Neural cell (in vitro differentiated cells): ENCODE data around the gene ZNF613. TPM values are rescaled to one million over a fixed set of nuclear protein-coding genes. Genes with fewer than 3 reads are reported as not detected.

ENCODE experiments used
- H2AFZ ChIP-seq: fragments of 200-600, 300-800 bp; sonication (generic), shearing (Covaris generic); 2 replicates; pipeline ENCODE4 v1.6.0; 2014; ENCODE audit warnings: low read depth, mild to moderate bottlenecking, antibody characterized with exemption, low read length, moderate library complexity
- H3F3A ChIP-seq: fragments of 200-600 bp; shearing (Covaris generic); 2 replicates; pipeline ENCODE4 v1.6.1; 2016; ENCODE audit warnings: mild to moderate bottlenecking, moderate library complexity, mixed read lengths, antibody characterized with exemption, low read length; ENCODE audit not compliant: insufficient read depth, poor library complexity, severe bottlenecking
- H3K27ac ChIP-seq: fragments of 200-600, 300-800 bp; sonication (generic), shearing (Covaris generic); 2 replicates; pipeline ENCODE4 v1.5.1; 2014; ENCODE audit warnings: mild to moderate bottlenecking, low read length, moderate library complexity
- H3K27me3 ChIP-seq: fragments of 300-800, 200-600 bp; sonication (generic), shearing (Covaris generic); 2 replicates; pipeline ENCODE4 v1.6.0; 2014; ENCODE audit warnings: mild to moderate bottlenecking, low read depth, low read length, moderate library complexity; ENCODE audit not compliant: insufficient read depth
- H3K36me3 ChIP-seq: fragments of 300-800, 200-600 bp; sonication (generic), shearing (Covaris generic); 2 replicates; pipeline ENCODE4 v1.5.1; 2014; ENCODE audit warnings: mild to moderate bottlenecking, antibody characterized with exemption, low read length, moderate library complexity; ENCODE audit not compliant: insufficient read depth
- H3K4me2 ChIP-seq: fragments of 300-800, 200-600 bp; sonication (generic), shearing (Covaris generic); 2 replicates; pipeline ENCODE4 v1.6.0; 2014; ENCODE audit warnings: mild to moderate bottlenecking, low read length
- H3K4me3 ChIP-seq: fragments of 300-800, 200-600 bp; sonication (generic), shearing (Covaris generic); 2 replicates; pipeline ENCODE4 v1.5.1; 2014; ENCODE audit warnings: mild to moderate bottlenecking, low read length, moderate library complexity
- H3K79me2 ChIP-seq: fragments of 200-600 bp; shearing (Covaris generic); replicated peaks from 2 replicates; pipeline ENCODE4 v1.6.0; 2014; ENCODE audit warnings: mild to moderate bottlenecking, low read length, moderate library complexity; ENCODE audit not compliant: insufficient read depth
- H3K9ac ChIP-seq: fragments of 300-800, 200-600 bp; sonication (generic), shearing (Covaris generic); 2 replicates; pipeline ENCODE4 v1.6.1; 2016; ENCODE audit warnings: mild to moderate bottlenecking, low read length, mixed read lengths
- H3K9me2 ChIP-seq: fragments of 200-600 bp; shearing (Covaris generic); 2 replicates; pipeline ENCODE4 v1.6.1; 2016; ENCODE audit warnings: mild to moderate bottlenecking, low read length, mixed read lengths; ENCODE audit not compliant: insufficient read depth
- H3K9me3 ChIP-seq: fragments of 200-600, 300-800 bp; sonication (generic), shearing (Covaris generic); 2 replicates; pipeline ENCODE4 v1.6.1; 2016; ENCODE audit warnings: mild to moderate bottlenecking, mixed run types, low read length, moderate library complexity, mixed read lengths
- H4K20me1 ChIP-seq: fragments of 200-600 bp; shearing (Covaris generic); 2 replicates; pipeline ENCODE4 v1.6.1; 2016; ENCODE audit warnings: mild to moderate bottlenecking, mixed run types; ENCODE audit not compliant: insufficient read depth
- CTCF ChIP-seq: fragments of 450-650 bp; IDR thresholded peaks from 2 replicates; pipeline ENCODE4 v1.5.1; 2014; ENCODE audit warnings: antibody characterized with exemption, mild to moderate bottlenecking, moderate library complexity; ENCODE audit not compliant: poor library complexity, severe bottlenecking
- EP300 ChIP-seq: fragments of 450-650 bp; conservative IDR thresholded peaks from 2 replicates; pipeline ENCODE4 v1.6.1; 2014; ENCODE audit warnings: antibody characterized with exemption, mild to moderate bottlenecking, moderate library complexity; ENCODE audit not compliant: poor library complexity, severe bottlenecking
- EZH2 ChIP-seq: fragments of 200-600, 300-800 bp; shearing (Covaris generic), sonication (generic); IDR thresholded peaks from 2 replicates; pipeline ENCODE4 v1.6.1; 2014; ENCODE audit warnings: antibody characterized with exemption, low read length, borderline replicate concordance, mild to moderate bottlenecking; ENCODE audit not compliant: insufficient read depth, poor library complexity, severe bottlenecking
- MXI1 ChIP-seq: fragments of 450-650 bp; conservative IDR thresholded peaks from 2 replicates; pipeline ENCODE4 v1.6.1; 2014; ENCODE audit warnings: antibody characterized with exemption, mild to moderate bottlenecking; ENCODE audit not compliant: poor library complexity, severe bottlenecking
- POLR2AphosphoS5 ChIP-seq: IDR thresholded peaks from 2 replicates; pipeline ENCODE4 v1.6.1; 2012
- RAD21 ChIP-seq: fragments of 450-650 bp; conservative IDR thresholded peaks from 2 replicates; pipeline ENCODE4 v1.6.1; 2014; ENCODE audit warnings: antibody characterized with exemption, mild to moderate bottlenecking, moderate library complexity
- REST ChIP-seq: IDR thresholded peaks from 2 replicates; pipeline ENCODE4 v1.6.1; 2012; ENCODE audit warnings: borderline replicate concordance
- SMC3 ChIP-seq: fragments of 450-650 bp; conservative IDR thresholded peaks from 2 replicates; pipeline ENCODE4 v1.6.1; 2014; ENCODE audit warnings: antibody characterized with exemption, mild to moderate bottlenecking, moderate library complexity; ENCODE audit not compliant: poor library complexity
- TAF1 ChIP-seq: IDR thresholded peaks from 2 replicates; pipeline ENCODE4 v1.6.1; 2012; ENCODE audit warnings: low read depth
- polyA plus RNA-seq: library from polyadenylated mRNA; depleted of rRNA; stranded (reverse); fragments of >200 nt; gene quantifications from 2 replicates; pipeline ENCODE4 v1.2.3, GENCODE V29; 2014

Gene ZNF613
- polyA plus RNA-seq, 1 donor from 2014 or later: 10.9 TPM

GRCh38 chr19:51916167-51916566, 11.1 kb upstream of the ZNF613 start:
- TF ChIP-seq TAF1 (no peak), RAD21 (no peak), CTCF (no peak), REST (no peak), EP300 (no peak), EZH2 (no peak), SMC3 (no peak), MXI1 (no peak), POLR2AphosphoS5 (no peak)
- no peaks in the 10 kb centered on the region for H3F3A ChIP-seq
- no peak overlapping the region for H2AFZ ChIP-seq
- no peak overlapping the region for H3K4me3 ChIP-seq
- H3K27ac ChIP-seq: no peak overlapping the region
- no peaks in the 10 kb centered on the region for H3K27me3 ChIP-seq
- no peaks in the 10 kb centered on the region for H3K79me2 ChIP-seq
- H3K36me3 ChIP-seq: no peaks in the 10 kb centered on the region
- no peaks in the 10 kb centered on the region for H3K9me2 ChIP-seq
- no peak overlapping the region for H3K9ac ChIP-seq
- H4K20me1 ChIP-seq: no peaks in the 10 kb centered on the region
- H3K4me2 ChIP-seq: no peak overlapping the region
- peaks cover 5% of the 10 kb centered on the region for H3K9me3 ChIP-seq

DNA sequence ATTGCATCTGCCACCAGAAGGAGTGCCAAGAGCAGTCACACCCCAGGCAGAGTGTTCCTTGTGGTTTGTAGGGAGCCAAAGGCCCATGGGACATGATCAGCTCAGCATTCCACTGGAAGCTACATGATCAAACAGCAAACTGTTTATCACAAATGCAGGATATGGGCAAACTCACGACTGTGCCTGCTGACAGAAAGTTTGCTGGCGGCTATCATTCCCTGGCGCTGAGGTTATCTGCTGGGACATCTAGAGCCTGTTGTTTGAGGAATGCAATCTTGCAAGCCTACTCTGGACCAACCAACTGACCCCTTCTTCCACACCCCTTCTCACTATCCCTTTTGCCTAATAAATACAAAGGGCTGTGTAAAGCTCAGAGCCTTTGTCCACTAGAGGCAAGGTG, 7.7 kb upstream of the ZNF613 start:
- H4K20me1 ChIP-seq: no peaks in the 10 kb centered on the region
- no peak overlapping the region for H3K27ac ChIP-seq
- no peaks in the 10 kb centered on the region for H3K27me3 ChIP-seq
- H3K9me2 ChIP-seq: no peaks in the 10 kb centered on the region
- TF ChIP-seq SMC3 (no peak), TAF1 (no peak)
- H3K4me3 ChIP-seq: no peak overlapping the region
- H3K79me2 ChIP-seq: no peaks in the 10 kb centered on the region
- no peaks in the 10 kb centered on the region for H3F3A ChIP-seq
- no peak overlapping the region for H3K9ac ChIP-seq
- H3K9me3 ChIP-seq: peaks cover 5% of the 10 kb centered on the region
- no peak overlapping the region for H3K4me2 ChIP-seq
- no peaks in the 10 kb centered on the region for H3K36me3 ChIP-seq
- H2AFZ ChIP-seq: no peak overlapping the region

- Histone ChIP-seq H3K36me3 (no peaks in the 10 kb centered on the region), H2AFZ (no peak overlapping the region), H3K4me2 (no peak overlapping the region), H3F3A (no peaks in the 10 kb centered on the region), H3K9me2 (no peaks in the 10 kb centered on the region), H3K9ac (no peak overlapping the region), H3K79me2 (no peaks in the 10 kb centered on the region), H3K9me3 (peaks cover 5% of the 10 kb centered on the region), H3K4me3 (no peak overlapping the region), H3K27ac (no peak overlapping the region), H4K20me1 (no peaks in the 10 kb centered on the region), H3K27me3 (no peaks in the 10 kb centered on the region)
- TF ChIP-seq RAD21: no peak
- no peak for TF ChIP-seq SMC3
- no peak for TF ChIP-seq REST
- no peak for TF ChIP-seq TAF1
- TF ChIP-seq MXI1: no peak
- no peak for TF ChIP-seq POLR2AphosphoS5
- TF ChIP-seq EZH2: no peak
Measured at GRCh38 chr19:51921949-51922348, 5.3 kb upstream of the ZNF613 start.
